ENCODE data around the gene CD47. TPM values are rescaled to one million over a fixed set of nuclear protein-coding genes. Genes with fewer than 3 reads are reported as not detected.

Gene CD47
- total and polyA plus RNA-seq, 4 donors, result 79.0 to 232 (median 94.3) TPM

DNA sequence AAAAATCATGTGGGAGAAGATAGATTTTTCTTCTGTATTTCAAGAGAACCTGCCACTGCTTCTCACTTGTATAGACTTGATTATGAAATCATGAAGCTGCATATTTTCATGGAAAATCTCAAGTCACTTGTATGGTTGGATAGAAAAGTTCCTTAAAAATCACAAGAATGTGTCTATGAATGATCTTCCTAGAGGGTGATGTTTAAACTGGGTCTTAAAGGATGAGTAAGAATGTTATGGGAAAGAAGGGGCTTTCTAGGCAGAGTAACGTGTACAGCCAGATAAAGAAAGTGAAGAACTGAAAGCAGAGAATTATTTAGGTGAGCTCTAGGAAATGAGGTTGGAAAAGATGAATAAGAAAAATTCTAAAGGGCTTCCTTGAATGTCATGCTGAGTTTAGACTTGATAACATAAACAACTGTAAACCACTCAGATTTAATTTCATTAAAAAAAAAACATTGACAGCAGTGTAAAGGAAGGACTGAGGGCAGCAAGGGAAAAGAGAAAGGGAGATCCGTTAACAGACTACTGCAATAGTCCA, 5.0 kb downstream of the CD47 start:
- Histone ChIP-seq H3K36me3 (ENCODE audit: control insufficient read depth, insufficient read depth, low read length) (no peaks in the 10 kb centered on the region), H3K4me3 (ENCODE audit: low read depth, low read length) (no peak overlapping the region), H3K27me3 (ENCODE audit: control insufficient read depth, insufficient read depth, low read length) (no peaks in the 10 kb centered on the region), H3K27ac (ENCODE audit: low read depth, low read length) (no peak overlapping the region), H3K4me1 (ENCODE audit: control insufficient read depth, insufficient read depth, low read length) (no peaks in the 10 kb centered on the region), H3K9me3 (ENCODE audit: control insufficient read depth, insufficient read depth, low read length) (no peaks in the 10 kb centered on the region)
- WGBS (ENCODE audit: insufficient coverage), result no CpG with 5 or more reads among the region's 2 CpGs
- no peak for DNase-seq (ENCODE audit: low read depth in 4 of 6, low spot score in 6 of 6)

DNA sequence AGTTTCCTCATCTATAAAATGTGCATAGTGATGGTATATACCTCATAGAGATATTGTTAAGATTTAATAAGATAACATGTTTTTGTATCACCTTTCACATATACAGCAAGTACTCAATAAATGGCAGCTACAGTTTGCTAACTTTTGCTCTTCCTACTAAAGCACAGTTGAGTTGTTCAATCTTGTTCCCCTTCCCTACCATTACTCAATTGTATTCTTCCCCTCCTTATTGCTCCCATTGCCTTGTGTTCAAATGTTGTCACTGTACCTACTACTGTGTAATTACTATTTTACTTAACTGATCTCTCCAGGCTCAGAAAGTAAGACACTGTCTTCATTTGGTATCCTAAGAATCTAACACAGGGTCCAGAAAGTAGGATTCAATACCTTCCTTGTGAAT, 5.5 kb downstream of the CD47 start:
- Histone ChIP-seq H3K27ac (ENCODE audit: low read depth, low read length) (no peak overlapping the region), H3K4me3 (ENCODE audit: low read depth, low read length) (no peak overlapping the region), H3K4me1 (ENCODE audit: control insufficient read depth, insufficient read depth, low read length) (no peaks in the 10 kb centered on the region), H3K27me3 (ENCODE audit: control insufficient read depth, insufficient read depth, low read length) (no peaks in the 10 kb centered on the region), H3K9me3 (ENCODE audit: control insufficient read depth, insufficient read depth, low read length) (no peaks in the 10 kb centered on the region), H3K36me3 (ENCODE audit: control insufficient read depth, insufficient read depth, low read length) (no peaks in the 10 kb centered on the region)
- DNase-seq (ENCODE audit: low read depth in 4 of 6, low spot score in 6 of 6), result no peak

DNA sequence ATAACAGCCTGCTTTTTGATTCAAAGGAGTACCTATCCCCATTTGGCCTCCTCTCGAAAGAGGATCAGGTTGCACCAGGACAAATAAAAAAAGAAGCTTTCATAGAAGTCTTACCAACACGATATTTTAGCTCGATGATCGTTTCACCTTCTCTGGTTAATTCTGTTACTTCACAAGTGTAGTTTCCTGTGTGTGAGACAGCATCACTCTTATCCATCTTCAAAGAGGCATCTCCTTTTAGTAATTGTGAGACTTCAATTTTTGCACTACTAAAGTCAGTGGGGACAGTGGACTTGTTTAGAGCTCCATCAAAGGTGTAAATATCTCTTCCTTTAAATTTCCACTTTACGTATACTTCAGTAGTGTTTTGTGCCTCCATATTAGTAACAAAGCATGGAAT, 11.0 kb downstream of the CD47 start:
- Histone ChIP-seq H3K27ac (ENCODE audit: low read depth, low read length) (no peak overlapping the region), H3K27me3 (ENCODE audit: control insufficient read depth, insufficient read depth, low read length) (no peaks in the 10 kb centered on the region), H3K4me1 (ENCODE audit: control insufficient read depth, insufficient read depth, low read length) (no peaks in the 10 kb centered on the region), H3K36me3 (ENCODE audit: control insufficient read depth, insufficient read depth, low read length) (no peaks in the 10 kb centered on the region), H3K4me3 (ENCODE audit: low read depth, low read length) (no peak overlapping the region), H3K9me3 (ENCODE audit: control insufficient read depth, insufficient read depth, low read length) (no peaks in the 10 kb centered on the region)
- WGBS (ENCODE audit: insufficient coverage), result 83% methylated on average over 1 of the region's 5 CpGs
- no peak for DNase-seq (ENCODE audit: low read depth in 4 of 6, low spot score in 6 of 6)

DNA sequence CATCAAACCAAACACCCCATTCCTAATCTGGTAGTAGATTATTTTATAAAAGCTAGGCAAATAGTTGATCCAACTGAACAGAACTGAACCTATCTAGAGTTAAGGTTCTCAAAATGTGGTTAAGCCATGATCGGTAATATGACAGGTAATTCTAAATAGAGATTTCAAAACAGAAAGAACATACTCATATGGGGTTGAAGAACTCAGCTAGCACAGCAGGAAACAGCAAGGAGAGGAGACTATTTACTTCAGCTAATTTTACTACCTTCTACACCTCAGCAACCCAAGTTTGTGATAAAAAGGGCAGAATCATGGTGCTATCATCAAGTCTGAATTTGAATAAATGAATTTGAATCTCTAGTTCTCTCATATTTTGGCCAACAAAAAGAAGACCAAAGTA, 11.8 kb downstream of the CD47 start:
- Histone ChIP-seq H3K9me3 (ENCODE audit: control insufficient read depth, insufficient read depth, low read length) (no peaks in the 10 kb centered on the region), H3K4me1 (ENCODE audit: control insufficient read depth, insufficient read depth, low read length) (no peaks in the 10 kb centered on the region), H3K4me3 (ENCODE audit: low read depth, low read length) (no peak overlapping the region), H3K36me3 (ENCODE audit: control insufficient read depth, insufficient read depth, low read length) (no peaks in the 10 kb centered on the region), H3K27me3 (ENCODE audit: control insufficient read depth, insufficient read depth, low read length) (no peaks in the 10 kb centered on the region), H3K27ac (ENCODE audit: low read depth, low read length) (no peak overlapping the region)
- WGBS (ENCODE audit: insufficient coverage), result no CpG with 5 or more reads among the region's 1 CpG
- DNase-seq (ENCODE audit: low read depth in 4 of 6, low spot score in 6 of 6), result no peak

DNA sequence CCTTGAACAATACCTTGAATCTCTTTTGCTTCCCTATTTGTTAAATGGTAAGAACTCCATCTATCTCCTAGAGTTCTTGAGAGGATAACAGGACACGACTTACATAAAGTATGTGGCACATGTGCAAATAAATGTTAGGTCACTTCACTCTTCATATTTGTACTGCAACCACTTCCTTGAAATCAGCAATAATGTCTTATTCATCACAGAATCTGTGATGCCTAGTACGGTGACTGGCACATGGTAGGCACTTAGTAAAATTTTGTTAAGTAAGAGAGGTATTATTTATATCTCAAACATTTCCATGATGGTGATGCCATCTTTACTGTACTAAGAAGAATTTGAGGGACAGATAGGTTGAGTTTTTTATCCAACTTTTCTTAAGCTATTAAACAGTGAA, 14.3 kb downstream of the CD47 start:
- no peak for DNase-seq (ENCODE audit: low read depth in 4 of 6, low spot score in 6 of 6)
- H3K27ac ChIP-seq (ENCODE audit: low read depth, low read length), result no peak overlapping the region
- H3K27me3 ChIP-seq (ENCODE audit: control insufficient read depth, insufficient read depth, low read length), result no peaks in the 10 kb centered on the region
- no peaks in the 10 kb centered on the region for H3K36me3 ChIP-seq (ENCODE audit: control insufficient read depth, insufficient read depth, low read length)
- no peak overlapping the region for H3K4me3 ChIP-seq (ENCODE audit: low read depth, low read length)
- no CpG with 5 or more reads among the region's 2 CpGs for WGBS (ENCODE audit: insufficient coverage)
- no peaks in the 10 kb centered on the region for H3K4me1 ChIP-seq (ENCODE audit: control insufficient read depth, insufficient read depth, low read length)
- H3K9me3 ChIP-seq (ENCODE audit: control insufficient read depth, insufficient read depth, low read length), result no peaks in the 10 kb centered on the region

DNA sequence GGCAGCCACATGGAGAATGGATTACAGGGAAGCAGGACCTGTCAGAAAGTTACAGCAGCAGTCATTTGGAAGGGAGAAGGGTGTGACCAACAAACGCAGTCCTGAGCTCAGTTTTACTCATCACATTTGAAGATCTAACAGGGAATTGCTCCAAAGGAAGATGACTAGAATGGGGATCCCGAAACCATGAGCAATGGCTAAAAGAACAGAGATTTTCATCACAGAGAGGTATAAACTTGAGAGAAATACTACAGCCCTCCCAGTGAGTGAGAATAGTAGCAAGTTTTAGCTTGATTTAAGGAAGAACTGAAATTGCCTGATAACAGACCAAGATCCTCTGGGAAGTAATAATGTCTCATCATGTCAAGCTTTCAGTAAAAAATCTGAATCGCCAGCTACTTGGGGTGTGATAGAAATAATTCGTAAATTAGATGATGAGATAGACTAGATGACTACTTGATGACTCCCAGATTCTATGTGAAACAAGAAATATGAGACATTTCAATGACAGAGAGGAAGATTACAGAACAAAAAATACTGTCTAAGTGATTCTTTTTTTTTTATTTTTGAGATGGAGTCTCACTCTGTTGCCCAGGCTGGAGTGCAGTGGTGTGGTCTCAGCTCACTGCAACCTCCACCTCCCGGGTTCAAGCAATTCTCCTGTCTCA, 16.9 kb downstream of the CD47 start:
- Histone ChIP-seq H3K4me3 (ENCODE audit: low read depth, low read length) (no peak overlapping the region), H3K9me3 (ENCODE audit: control insufficient read depth, insufficient read depth, low read length) (no peaks in the 10 kb centered on the region)
- no CpG with 5 or more reads among the region's 5 CpGs for WGBS (ENCODE audit: insufficient coverage)

DNA sequence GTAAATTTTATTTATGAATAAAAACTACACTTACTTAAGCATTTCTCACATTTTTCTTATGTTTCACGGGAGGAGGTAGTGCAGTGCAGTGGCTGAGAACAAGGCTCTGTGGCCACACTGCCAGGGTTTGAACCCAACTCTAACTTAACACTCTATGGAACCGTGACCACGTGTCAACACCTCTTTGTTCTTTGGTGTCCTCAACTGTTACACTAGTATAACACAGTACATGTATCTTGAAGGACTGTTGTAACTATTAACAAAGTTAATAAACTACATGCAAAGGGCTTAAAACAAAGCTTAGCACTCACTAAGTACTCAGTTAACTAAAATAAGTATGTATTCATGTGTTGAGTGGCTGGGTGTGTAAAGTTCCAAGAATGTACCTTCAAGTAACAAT, 19.5 kb downstream of the CD47 start:
- Histone ChIP-seq H3K27ac (ENCODE audit: low read depth, low read length) (no peak overlapping the region), H3K27me3 (ENCODE audit: control insufficient read depth, insufficient read depth, low read length) (no peaks in the 10 kb centered on the region), H3K36me3 (ENCODE audit: control insufficient read depth, insufficient read depth, low read length) (no peaks in the 10 kb centered on the region), H3K4me1 (ENCODE audit: control insufficient read depth, insufficient read depth, low read length) (no peaks in the 10 kb centered on the region), H3K4me3 (ENCODE audit: low read depth, low read length) (no peak overlapping the region), H3K9me3 (ENCODE audit: control insufficient read depth, insufficient read depth, low read length) (no peaks in the 10 kb centered on the region)
- no CpG with 5 or more reads among the region's 3 CpGs for WGBS (ENCODE audit: insufficient coverage)
- no peak for DNase-seq (ENCODE audit: low read depth in 4 of 6, low spot score in 6 of 6)

More for the DNA sequence above, 16.9 kb downstream of the CD47 start:
- DNase-seq (ENCODE audit: low read depth in 4 of 6, low spot score in 6 of 6), result no peak
- no peaks in the 10 kb centered on the region for H3K36me3 ChIP-seq (ENCODE audit: control insufficient read depth, insufficient read depth, low read length)
- H3K27me3 ChIP-seq (ENCODE audit: control insufficient read depth, insufficient read depth, low read length), result no peaks in the 10 kb centered on the region
- H3K4me1 ChIP-seq (ENCODE audit: control insufficient read depth, insufficient read depth, low read length), result no peaks in the 10 kb centered on the region
- no peak overlapping the region for H3K27ac ChIP-seq (ENCODE audit: low read depth, low read length)

DNA sequence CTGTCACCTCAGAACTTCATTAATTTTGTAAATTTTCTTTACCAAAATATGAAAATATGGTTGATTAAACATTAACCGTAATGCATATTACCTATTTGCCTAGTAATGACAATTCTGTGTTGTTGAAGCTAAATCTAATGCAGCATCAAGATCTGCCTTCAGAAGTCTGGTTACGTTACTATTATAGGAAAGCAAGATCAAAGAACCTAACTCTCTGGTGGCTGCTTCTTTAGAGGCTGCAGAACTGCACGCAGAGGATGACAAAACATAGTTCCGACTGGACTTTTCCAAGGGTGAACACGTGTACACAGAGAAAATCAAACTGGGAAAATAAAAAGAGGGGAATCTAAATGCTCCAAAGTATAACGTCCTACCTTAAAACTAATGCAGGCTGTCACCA, 20.5 kb downstream of the CD47 start:
- Histone ChIP-seq H3K27me3 (ENCODE audit: control insufficient read depth, insufficient read depth, low read length) (no peaks in the 10 kb centered on the region), H3K4me3 (ENCODE audit: low read depth, low read length) (no peak overlapping the region), H3K9me3 (ENCODE audit: control insufficient read depth, insufficient read depth, low read length) (no peaks in the 10 kb centered on the region), H3K36me3 (ENCODE audit: control insufficient read depth, insufficient read depth, low read length) (no peaks in the 10 kb centered on the region), H3K27ac (ENCODE audit: low read depth, low read length) (no peak overlapping the region), H3K4me1 (ENCODE audit: control insufficient read depth, insufficient read depth, low read length) (no peaks in the 10 kb centered on the region)
- WGBS (ENCODE audit: insufficient coverage), result 100% methylated on average over 1 of the region's 6 CpGs
- no peak for DNase-seq (ENCODE audit: low read depth in 4 of 6, low spot score in 6 of 6)

DNA sequence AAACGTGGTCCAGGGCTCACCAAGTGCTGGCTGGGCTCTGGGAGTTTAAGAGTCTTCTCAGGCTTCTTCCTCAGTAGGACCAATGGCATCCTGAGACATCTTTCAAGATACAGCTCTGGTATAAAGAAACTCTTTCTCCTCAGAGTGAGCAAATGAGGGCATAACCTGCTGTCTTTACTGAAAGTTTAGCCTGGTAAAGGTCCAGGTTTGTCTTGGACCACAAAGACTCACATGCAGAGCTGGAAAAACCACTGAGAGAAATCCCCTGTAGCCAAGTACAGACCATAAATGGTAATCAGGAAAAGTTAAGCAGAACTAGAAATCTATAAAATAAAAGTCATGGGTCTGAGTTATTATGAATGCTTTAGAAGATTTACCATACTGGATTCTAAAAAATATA, 23.1 kb downstream of the CD47 start:
- H3K36me3 ChIP-seq (ENCODE audit: control insufficient read depth, insufficient read depth, low read length), result no peaks in the 10 kb centered on the region
- peak in 1 of 6 donors; percentile 63 for DNase-seq (ENCODE audit: low read depth in 4 of 6, low spot score in 6 of 6)
- WGBS (ENCODE audit: insufficient coverage), result no CpG with 5 or more reads among the region's 1 CpG
- no peaks in the 10 kb centered on the region for H3K4me1 ChIP-seq (ENCODE audit: control insufficient read depth, insufficient read depth, low read length)
- H3K9me3 ChIP-seq (ENCODE audit: control insufficient read depth, insufficient read depth, low read length), result no peaks in the 10 kb centered on the region
- no peaks in the 10 kb centered on the region for H3K27me3 ChIP-seq (ENCODE audit: control insufficient read depth, insufficient read depth, low read length)
- no peak overlapping the region for H3K4me3 ChIP-seq (ENCODE audit: low read depth, low read length)
- no peak overlapping the region for H3K27ac ChIP-seq (ENCODE audit: low read depth, low read length)

DNA sequence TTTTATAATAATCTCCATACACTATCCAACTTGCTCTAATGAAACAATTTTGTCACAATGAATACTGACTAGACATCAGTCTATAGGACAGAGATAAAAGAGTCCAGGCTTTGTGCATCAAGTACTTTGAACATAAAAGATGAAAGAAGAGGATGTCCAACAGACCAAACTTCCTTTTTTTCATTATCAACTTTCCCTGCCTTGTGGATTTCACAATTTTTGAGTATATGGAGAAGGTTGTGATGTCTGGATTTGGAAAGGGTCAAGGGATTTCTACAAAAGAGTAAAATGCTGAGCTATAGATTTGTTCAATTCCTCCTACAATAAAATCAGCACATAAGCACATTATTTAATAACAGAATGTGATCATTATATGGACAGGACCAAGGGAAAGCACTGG, 25.7 kb downstream of the CD47 start:
- H3K4me3 ChIP-seq (ENCODE audit: low read depth, low read length), result no peak overlapping the region
- no peaks in the 10 kb centered on the region for H3K4me1 ChIP-seq (ENCODE audit: control insufficient read depth, insufficient read depth, low read length)
- H3K36me3 ChIP-seq (ENCODE audit: control insufficient read depth, insufficient read depth, low read length), result no peaks in the 10 kb centered on the region
- no peak for DNase-seq (ENCODE audit: low read depth in 4 of 6, low spot score in 6 of 6)
- no peaks in the 10 kb centered on the region for H3K27me3 ChIP-seq (ENCODE audit: control insufficient read depth, insufficient read depth, low read length)
- no peak overlapping the region for H3K27ac ChIP-seq (ENCODE audit: low read depth, low read length)
- H3K9me3 ChIP-seq (ENCODE audit: control insufficient read depth, insufficient read depth, low read length), result no peaks in the 10 kb centered on the region
